HG03342 (cell line): Measurements from ENCODE around the gene ESPNL.
"Not testable (repeated sequence)": the region's sequence is repeated elsewhere in the genome, so short reads cannot be mapped to it uniquely, and the experiment has no call there.

Source experiments
- ATAC-seq: cut with Tn5 transposase; IDR thresholded peaks from one replicate; pipeline ENCODE4 v1.9.1; 2021; ENCODE audit warnings: mild to moderate bottlenecking, moderate library complexity; ENCODE audit not compliant: unreplicated experiment

ESPNL gene

GRCh38 chr2:238114331-238114841 lies 14.2 kb downstream of the ESPNL start:
- no peak for ATAC-seq

- no peak for ATAC-seq
These were observed 14.9 kb downstream of the ESPNL start for GRCh38 chr2:238114851-238115660.

- not testable (repeated sequence) for ATAC-seq
These were observed 15.6 kb downstream of the ESPNL start for GRCh38 chr2:238115709-238116108.

- ATAC-seq, result no peak
These were observed 16.4 kb downstream of the ESPNL start for GRCh38 chr2:238116298-238117198.

GRCh38 chr2:238117199-238118154 lies 17.3 kb downstream of the ESPNL start:
- no peak for ATAC-seq

GRCh38 chr2:238119756-238120462 lies 19.8 kb downstream of the ESPNL start:
- ATAC-seq, result no peak

GRCh38 chr2:238120463-238121298 lies 20.5 kb downstream of the ESPNL start:
- no peak for ATAC-seq

- no peak for ATAC-seq
These were observed 21.6 kb downstream of the ESPNL start for GRCh38 chr2:238121511-238122286.

- ATAC-seq, result no peak
These were observed 22.4 kb downstream of the ESPNL start for GRCh38 chr2:238122287-238123217.

GRCh38 chr2:238123218-238123971 lies 23.3 kb downstream of the ESPNL start:
- no peak for ATAC-seq

GRCh38 chr2:238123991-238124470 lies 23.9 kb downstream of the ESPNL start:
- ATAC-seq, result no peak

- no peak for ATAC-seq
These were observed 24.5 kb downstream of the ESPNL start for GRCh38 chr2:238124488-238125126.

GRCh38 chr2:238125127-238125885 lies 25.2 kb downstream of the ESPNL start:
- no peak for ATAC-seq

- ATAC-seq, result no peak
These were observed 26.2 kb downstream of the ESPNL start for GRCh38 chr2:238126338-238126737.

GRCh38 chr2:238126775-238127164 lies 26.6 kb downstream of the ESPNL start:
- ATAC-seq, result no peak
